ENCODE data around the gene ACTA2. TPM values are rescaled to one million over a fixed set of nuclear protein-coding genes. Genes with fewer than 3 reads are reported as not detected.
A peak's percentile ranks its signal among the peaks of the same experiment; 100 is the strongest.

The ACTA2 gene
- total RNA-seq, 3 donors from 2014 or later = 87.9 to 1,054 (median 1,036) TPM

DNA sequence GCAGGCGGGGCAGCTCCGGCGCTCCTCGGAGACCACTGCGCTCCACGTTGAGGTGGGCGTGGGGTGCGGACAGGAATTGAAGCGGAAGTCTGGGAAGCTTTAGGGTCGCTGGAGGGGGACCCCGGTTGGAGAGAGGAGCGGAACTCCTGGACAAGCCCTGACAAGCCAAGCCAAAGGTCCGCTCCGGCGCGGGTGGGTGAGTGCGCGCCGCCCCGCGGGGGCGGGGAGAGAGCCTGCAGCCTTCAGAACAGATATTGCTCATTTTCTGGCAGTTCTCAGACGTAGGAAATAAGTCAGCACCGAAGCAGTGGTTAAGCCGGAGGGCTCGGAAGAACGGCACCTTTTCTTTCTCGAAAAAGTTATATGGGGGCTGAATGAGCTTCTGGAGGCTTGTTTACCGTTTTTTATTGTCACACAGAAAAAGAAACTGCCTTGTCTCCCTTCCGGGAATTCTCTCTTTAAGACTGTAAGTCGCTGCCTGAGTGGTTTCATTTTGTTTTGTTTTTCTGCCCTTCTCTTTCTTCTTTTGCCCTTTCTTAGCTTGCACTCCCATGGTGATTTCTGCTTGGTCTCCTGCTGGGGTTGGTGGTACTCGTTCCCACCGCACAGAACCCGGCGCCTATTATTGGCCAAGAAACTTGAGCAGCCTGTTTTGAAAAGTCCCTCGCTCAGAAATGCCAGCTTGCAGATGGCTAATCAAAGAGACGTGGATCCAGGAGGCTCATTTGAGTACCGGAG, 38.8 kb upstream of the ACTA2 start:
- intact Hi-C loops (cut with DNase I; ENCODE audit: low total_unique reads) = loop anchor here (5.0 kb wide), 1 partner anchor 49 kb away; no protein-coding TSS in a partner anchor
- H3K4me1 ChIP-seq = peaks cover 5 to 10% of the 10 kb centered on the region in 2 donors
- H3K27me3 ChIP-seq = no peaks in the 10 kb centered on the region
- TF ChIP-seq, protein P1, sequence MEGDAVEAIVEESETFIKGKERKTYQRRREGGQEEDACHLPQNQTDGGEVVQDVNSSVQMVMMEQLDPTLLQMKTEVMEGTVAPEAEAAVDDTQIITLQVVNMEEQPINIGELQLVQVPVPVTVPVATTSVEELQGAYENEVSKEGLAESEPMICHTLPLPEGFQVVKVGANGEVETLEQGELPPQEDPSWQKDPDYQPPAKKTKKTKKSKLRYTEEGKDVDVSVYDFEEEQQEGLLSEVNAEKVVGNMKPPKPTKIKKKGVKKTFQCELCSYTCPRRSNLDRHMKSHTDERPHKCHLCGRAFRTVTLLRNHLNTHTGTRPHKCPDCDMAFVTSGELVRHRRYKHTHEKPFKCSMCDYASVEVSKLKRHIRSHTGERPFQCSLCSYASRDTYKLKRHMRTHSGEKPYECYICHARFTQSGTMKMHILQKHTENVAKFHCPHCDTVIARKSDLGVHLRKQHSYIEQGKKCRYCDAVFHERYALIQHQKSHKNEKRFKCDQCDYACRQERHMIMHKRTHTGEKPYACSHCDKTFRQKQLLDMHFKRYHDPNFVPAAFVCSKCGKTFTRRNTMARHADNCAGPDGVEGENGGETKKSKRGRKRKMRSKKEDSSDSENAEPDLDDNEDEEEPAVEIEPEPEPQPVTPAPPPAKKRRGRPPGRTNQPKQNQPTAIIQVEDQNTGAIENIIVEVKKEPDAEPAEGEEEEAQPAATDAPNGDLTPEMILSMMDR (IDR thresholded peaks at IDR 0.05) = peak in 1 of 3 donors; percentile 6
- TF ChIP-seq POLR2A (IDR thresholded peaks at IDR 0.05) = peak; percentile 35
- TF ChIP-seq POLR2AphosphoS5 (IDR thresholded peaks at IDR 0.05) = peak in 1 of 3 donors; percentile 6
- peak overlapping the region; percentile 98 to 99 for H3K27ac ChIP-seq
- DNase-seq (ENCODE audit: low spot score in 2 of 2) = peak; percentile 55 to 72
- peak overlapping the region; percentile 90 to 98 (median 94) for H3K4me3 ChIP-seq
- no peaks in the 10 kb centered on the region for H3K9me3 ChIP-seq
- H3K36me3 ChIP-seq = no peaks in the 10 kb centered on the region

DNA sequence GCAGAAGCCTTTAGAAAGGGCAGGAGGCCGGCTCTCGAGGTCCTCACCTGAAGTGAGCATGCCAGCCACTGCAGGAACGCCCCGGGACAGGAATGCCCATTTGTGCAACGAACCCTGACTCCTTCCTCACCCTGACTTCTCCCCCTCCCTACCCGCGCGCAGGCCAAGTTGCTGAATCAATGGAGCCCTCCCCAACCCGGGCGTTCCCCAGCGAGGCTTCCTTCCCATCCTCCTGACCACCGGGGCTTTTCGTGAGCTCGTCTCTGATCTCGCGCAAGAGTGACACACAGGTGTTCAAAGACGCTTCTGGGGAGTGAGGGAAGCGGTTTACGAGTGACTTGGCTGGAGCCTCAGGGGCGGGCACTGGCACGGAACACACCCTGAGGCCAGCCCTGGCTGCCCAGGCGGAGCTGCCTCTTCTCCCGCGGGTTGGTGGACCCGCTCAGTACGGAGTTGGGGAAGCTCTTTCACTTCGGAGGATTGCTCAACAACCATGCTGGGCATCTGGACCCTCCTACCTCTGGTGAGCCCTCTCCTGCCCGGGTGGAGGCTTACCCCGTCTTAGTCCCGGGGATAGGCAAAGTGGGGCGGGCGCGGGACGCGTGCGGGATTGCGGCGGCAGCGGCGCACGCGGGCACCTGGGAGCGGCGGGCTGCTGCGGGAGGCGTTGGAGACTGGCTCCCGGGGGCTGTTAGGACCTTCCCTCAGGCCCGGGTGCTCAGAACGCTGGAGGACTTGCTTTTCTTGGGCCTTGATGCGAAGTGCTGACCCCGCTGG, 38.0 kb upstream of the ACTA2 start, which contains the start of gene FAS:
TSS of gene FAS (plus strand) at position 415 of the 777 bp plus-strand sequence. CDS start at position 494, 79 bp downstream.
- intact Hi-C loops (cut with DNase I; ENCODE audit: low total_unique reads) = loop anchor here (5.0 kb wide), 1 partner anchor 48 kb away; no protein-coding TSS in a partner anchor
- peaks cover 5 to 10% of the 10 kb centered on the region in 2 donors for H3K4me1 ChIP-seq

DNA sequence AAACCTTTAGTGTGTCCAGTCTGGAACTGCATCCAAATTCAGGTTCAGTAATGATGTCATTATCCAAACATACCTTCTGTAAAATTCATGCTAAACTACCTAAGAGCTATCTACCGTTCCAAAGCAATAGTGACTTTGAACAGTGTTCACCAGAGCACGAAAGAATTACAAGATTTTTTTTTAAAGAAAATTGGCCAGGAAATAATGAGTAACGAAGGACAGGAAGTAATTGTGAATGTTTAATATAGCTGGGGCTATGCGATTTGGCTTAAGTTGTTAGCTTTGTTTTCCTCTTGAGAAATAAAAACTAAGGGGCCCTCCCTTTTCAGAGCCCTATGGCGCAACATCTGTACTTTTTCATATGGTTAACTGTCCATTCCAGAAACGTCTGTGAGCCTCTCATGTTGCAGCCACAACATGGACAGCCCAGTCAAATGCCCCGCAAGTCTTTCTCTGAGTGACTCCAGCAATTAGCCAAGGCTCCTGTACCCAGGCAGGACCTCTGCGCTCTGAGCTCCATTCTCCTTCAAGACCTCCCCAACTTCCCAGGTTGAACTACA, 37.3 kb upstream of the ACTA2 start:
- DNase-seq (ENCODE audit: low spot score in 2 of 2) = no peak
- Histone ChIP-seq H3K36me3 (no peaks in the 10 kb centered on the region), H3K4me3 (peak overlapping the region; percentile 90 to 98 (median 94)), H3K27ac (peak overlapping the region; percentile 98 to 99), H3K9me3 (no peaks in the 10 kb centered on the region), H3K4me1 (peaks cover 5 to 10% of the 10 kb centered on the region in 2 donors), H3K27me3 (no peaks in the 10 kb centered on the region)
- TF ChIP-seq, protein P1 (IDR thresholded peaks at IDR 0.05) = no peak
- TF ChIP-seq POLR2AphosphoS5 (IDR thresholded peaks at IDR 0.05) = peak in 1 of 3 donors; percentile 34
- TF ChIP-seq POLR2A (IDR thresholded peaks at IDR 0.05) = peak; percentile 18
- intact Hi-C loops (cut with DNase I; ENCODE audit: low total_unique reads) = loop anchor here (5.0 kb wide), 1 partner anchor 48 kb away; no protein-coding TSS in a partner anchor

More for the DNA sequence above, 38.0 kb upstream of the ACTA2 start, which contains the start of gene FAS:
- Histone ChIP-seq H3K4me3 (peak within 1 kb of the TSS; percentile 90 to 98 (median 94)), H3K27me3 (no peaks in the 10 kb centered on the region), H3K27ac (peak within 1 kb of the TSS; percentile 98 to 99), H3K9me3 (no peaks in the 10 kb centered on the region), H3K36me3 (no peaks in the 10 kb centered on the region)
- peak; percentile 62 to 75 for DNase-seq (ENCODE audit: low spot score in 2 of 2)
- peak; percentile 17 to 39 (median 38) for TF ChIP-seq POLR2AphosphoS5 (IDR thresholded peaks at IDR 0.05)
- TF ChIP-seq, protein P1 (IDR thresholded peaks at IDR 0.05) = no peak

DNA sequence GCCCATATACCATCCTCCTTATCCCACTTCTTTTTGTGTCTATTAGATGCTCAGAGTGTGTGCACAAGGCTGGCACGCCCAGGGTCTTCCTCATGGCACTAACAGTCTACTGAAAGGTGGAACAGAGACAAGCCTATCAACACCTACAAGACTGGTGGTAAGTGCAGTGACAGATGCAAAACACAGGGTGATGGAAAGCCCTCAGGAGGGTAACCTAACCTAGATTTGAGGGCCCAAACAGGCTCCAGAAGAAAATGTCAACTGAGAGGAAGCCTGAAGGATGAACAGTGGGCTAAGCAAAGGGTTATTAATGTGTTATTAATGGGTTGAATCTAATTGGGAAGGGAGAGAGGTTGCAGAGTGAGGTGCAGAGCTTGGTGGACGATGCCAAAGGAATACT, 36.9 kb upstream of the ACTA2 start:
- Histone ChIP-seq H3K4me1 (peaks cover 5 to 10% of the 10 kb centered on the region in 2 donors), H3K27ac (peak overlapping the region; percentile 98 to 99), H3K36me3 (no peaks in the 10 kb centered on the region), H3K9me3 (no peaks in the 10 kb centered on the region), H3K27me3 (no peaks in the 10 kb centered on the region), H3K4me3 (peak overlapping the region; percentile 90 to 98 (median 94))
- intact Hi-C loops (cut with DNase I; ENCODE audit: low total_unique reads) = no loop called here
- no peak for DNase-seq (ENCODE audit: low spot score in 2 of 2)
- TF ChIP-seq POLR2A (IDR thresholded peaks at IDR 0.05) = no peak
- TF ChIP-seq POLR2AphosphoS5 (IDR thresholded peaks at IDR 0.05) = no peak
- TF ChIP-seq, protein P1 (IDR thresholded peaks at IDR 0.05) = no peak
